ENCODE measurements around the gene SPINT1. TPM values are rescaled to one million over a fixed set of nuclear protein-coding genes. Genes with fewer than 3 reads are reported as not detected.
A peak's percentile ranks its signal among the peaks of the same experiment; 100 is the strongest.

SPINT1 gene
- total and polyA plus RNA-seq, 2 of the 13 experiments (the other 11 are each of a cell fraction or from before 2014, with no cell fraction given), result 0.49 to 2.5 TPM

- TF ChIP-seq ZNF674 (CRISPR knock-in tag; IDR thresholded peaks at IDR 0.05; ENCODE audit: low read depth), result 0 out of 2 replicates have a peak, but pooled peaks have one; percentile 28
- TF ChIP-seq HIVEP1 (CRISPR knock-in tag; IDR thresholded peaks at IDR 0.05), result no peak
- TF ChIP-seq ZNF644 (CRISPR knock-in tag; IDR thresholded peaks at IDR 0.05; ENCODE audit: low read depth), result no peak
- no peak; the same call in 1 of the 2 replicates for TF ChIP-seq ZNF788 (CRISPR knock-in tag; IDR thresholded peaks at IDR 0.05; ENCODE audit: borderline replicate concordance)
- no peak for TF ChIP-seq ARID2 (CRISPR knock-in tag; IDR thresholded peaks at IDR 0.05; ENCODE audit: borderline replicate concordance)
- no peak for TF ChIP-seq HMGXB3 (CRISPR knock-in tag; IDR thresholded peaks at IDR 0.05; ENCODE audit: borderline replicate concordance)
- TF ChIP-seq ARNT2 (CRISPR knock-in tag; IDR thresholded peaks at IDR 0.05; ENCODE audit: low read depth), result no peak
- TF ChIP-seq ZSCAN12 (CRISPR knock-in tag; IDR thresholded peaks at IDR 0.05), result no peak
- TF ChIP-seq ZFP90 (CRISPR knock-in tag; IDR thresholded peaks at IDR 0.05; ENCODE audit: borderline replicate concordance), result no peak
- TF ChIP-seq ARID3A (IDR thresholded peaks at IDR 0.05; ENCODE audit: low read depth, low read length), result no peak
- peak; percentile 67 for TF ChIP-seq POLR2G (IDR thresholded peaks at IDR 0.05; ENCODE audit: low read depth, low read length)
- peak; percentile 25; the same call in 1 of the 2 replicates for TF ChIP-seq ZNF563 (CRISPR knock-in tag; IDR thresholded peaks at IDR 0.05)
- TF ChIP-seq DRAP1 (CRISPR knock-in tag; IDR thresholded peaks at IDR 0.05), result peak; percentile 70
- peak; percentile 64 for TF ChIP-seq ZNF574 (CRISPR knock-in tag; IDR thresholded peaks at IDR 0.05)
- no peak for TF ChIP-seq ZNF83 (CRISPR knock-in tag; IDR thresholded peaks at IDR 0.05; ENCODE audit: borderline replicate concordance)
These were observed 50.2 kb downstream of the SPINT1 start, which contains the start of gene VPS18 (continued) for GRCh38 chr15:40893733-40894680.
